Measurements from ENCODE around the gene IRF2. TPM values are rescaled to one million over a fixed set of nuclear protein-coding genes. Genes with fewer than 3 reads are reported as not detected.

IRF2 gene
- total RNA-seq, 1 donor from 2014 or later = 80.8 TPM

GRCh38 chr4:184413261-184414046 lies 60.9 kb downstream of the IRF2 start:
- intact Hi-C loops (cut with micrococcal nuclease) = no loop called here

- intact Hi-C loops (cut with micrococcal nuclease) = no loop called here
Measured at GRCh38 chr4:184410748-184411147, 63.6 kb downstream of the IRF2 start.

- intact Hi-C loops (cut with micrococcal nuclease) = no loop called here
Measured at GRCh38 chr4:184409911-184410692, 64.2 kb downstream of the IRF2 start.

- intact Hi-C loops (cut with micrococcal nuclease) = no loop called here
Measured at GRCh38 chr4:184409502-184409901, 64.8 kb downstream of the IRF2 start.

- intact Hi-C loops (cut with micrococcal nuclease) = no loop called here
Measured at GRCh38 chr4:184408684-184409081, 65.7 kb downstream of the IRF2 start.

GRCh38 chr4:184408021-184408683 lies 66.2 kb downstream of the IRF2 start:
- intact Hi-C loops (cut with micrococcal nuclease) = no loop called here

- intact Hi-C loops (cut with micrococcal nuclease) = no loop called here
Measured at GRCh38 chr4:184406958-184407391, 67.4 kb downstream of the IRF2 start.

- intact Hi-C loops (cut with micrococcal nuclease) = no loop called here
Measured at GRCh38 chr4:184404047-184404446, 70.3 kb downstream of the IRF2 start.

GRCh38 chr4:184403384-184403781 lies 71.0 kb downstream of the IRF2 start:
- intact Hi-C loops (cut with micrococcal nuclease) = no loop called here

GRCh38 chr4:184402740-184403383 lies 71.5 kb downstream of the IRF2 start:
- intact Hi-C loops (cut with micrococcal nuclease) = no loop called here

- intact Hi-C loops (cut with micrococcal nuclease) = no loop called here
Measured at GRCh38 chr4:184402239-184402638, 72.1 kb downstream of the IRF2 start.

- intact Hi-C loops (cut with micrococcal nuclease) = no loop called here
Measured at GRCh38 chr4:184401397-184402171, 72.8 kb downstream of the IRF2 start.

- intact Hi-C loops (cut with micrococcal nuclease) = no loop called here
Measured at GRCh38 chr4:184400891-184401290, 73.5 kb downstream of the IRF2 start.

- intact Hi-C loops (cut with micrococcal nuclease) = no loop called here
Measured at GRCh38 chr4:184400375-184400870, 73.9 kb downstream of the IRF2 start.

- intact Hi-C loops (cut with micrococcal nuclease) = no loop called here
Measured at GRCh38 chr4:184399512-184399908, 74.8 kb downstream of the IRF2 start.

- intact Hi-C loops (cut with micrococcal nuclease) = no loop called here
Measured at GRCh38 chr4:184398741-184399511, 75.4 kb downstream of the IRF2 start.

- intact Hi-C loops (cut with micrococcal nuclease) = no loop called here
Measured at GRCh38 chr4:184397516-184398163, 76.7 kb downstream of the IRF2 start.

GRCh38 chr4:184396570-184397515 lies 77.5 kb downstream of the IRF2 start:
- intact Hi-C loops (cut with micrococcal nuclease) = no loop called here
